OCI-LY3 (cell line): Measurements from ENCODE around the gene ATL1.
A peak's percentile ranks its signal among the peaks of the same experiment; 100 is the strongest.
"Not testable (repeated sequence)": the region's sequence is repeated elsewhere in the genome, so short reads cannot be mapped to it uniquely, and the experiment has no call there.

Source experiments
- H2AFZ ChIP-seq: fragments of 200-600, 300-600 bp; shearing (Covaris generic); 2 replicates; pipeline ENCODE4 v1.6.0; 2014; ENCODE audit warnings: antibody characterized with exemption, low read depth, low read length
- H3K27ac ChIP-seq: fragments of 200-600, 300-600 bp; sonication (generic); 2 replicates; pipeline ENCODE4 v1.5.1; 2014; ENCODE audit warnings: mild to moderate bottlenecking, low read length, moderate library complexity, mixed read lengths
- H3K27me3 ChIP-seq: fragments of 200-600, 300-600 bp; sonication (generic); 2 replicates; pipeline ENCODE4 v1.6.1; 2014; ENCODE audit warnings: low read depth, low read length, mixed read lengths
- H3K36me3 ChIP-seq: fragments of 200-600, 300-600 bp; sonication (generic); replicated peaks from 2 replicates; pipeline ENCODE3; 2014; ENCODE audit warnings: low read depth, low read length, mixed read lengths
- H3K4me1 ChIP-seq: fragments of 300-600, 200-600 bp; sonication (generic); 2 replicates; pipeline ENCODE4 v1.6.1; 2014; ENCODE audit warnings: low read length, mixed read lengths
- H3K4me2 ChIP-seq: fragments of 200-600, 300-600 bp; sonication (generic); 2 replicates; pipeline ENCODE4 v1.6.1; 2014; ENCODE audit warnings: low read length, mixed read lengths
- H3K4me3 ChIP-seq: fragments of 300-600, 200-600 bp; sonication (generic); 2 replicates; pipeline ENCODE4 v1.5.1; 2014; ENCODE audit warnings: antibody characterized with exemption, mild to moderate bottlenecking, low read length, moderate library complexity
- H3K79me2 ChIP-seq: fragments of 300-600, 200-600 bp; shearing (Covaris generic); 2 replicates; pipeline ENCODE4 v1.6.1; 2014; ENCODE audit warnings: mild to moderate bottlenecking, low read length, mixed read lengths
- H3K9ac ChIP-seq: fragments of 300-600, 200-600 bp; shearing (Covaris generic); 2 replicates; pipeline ENCODE4 v1.6.0; 2014; ENCODE audit warnings: mild to moderate bottlenecking, low read length, moderate library complexity
- H3K9me3 ChIP-seq: fragments of 200-600, 300-600 bp; shearing (Covaris generic); 2 replicates; pipeline ENCODE4 v1.6.1; 2014; ENCODE audit warnings: low read length, mixed read lengths; ENCODE audit not compliant: insufficient read depth
- H4K20me1 ChIP-seq: fragments of 200-600, 300-600 bp; sonication (generic); 2 replicates; pipeline ENCODE4 v1.6.1; 2016; ENCODE audit warnings: low read length, mixed read lengths; ENCODE audit not compliant: insufficient read depth
- CTCF ChIP-seq: fragments of 200-600, 300-600 bp; sonication (generic); IDR thresholded peaks from 2 replicates; pipeline ENCODE4 v1.5.1; 2014; ENCODE audit warnings: antibody characterized with exemption, low read length, low read depth
- EZH2phosphoT487 ChIP-seq: fragments of 200-600 bp; shearing (Covaris generic); IDR thresholded peaks from 2 replicates; pipeline ENCODE4 v1.6.1; 2018; ENCODE audit warnings: antibody characterized with exemption, mixed run types, low read depth

The ATL1 gene

DNA sequence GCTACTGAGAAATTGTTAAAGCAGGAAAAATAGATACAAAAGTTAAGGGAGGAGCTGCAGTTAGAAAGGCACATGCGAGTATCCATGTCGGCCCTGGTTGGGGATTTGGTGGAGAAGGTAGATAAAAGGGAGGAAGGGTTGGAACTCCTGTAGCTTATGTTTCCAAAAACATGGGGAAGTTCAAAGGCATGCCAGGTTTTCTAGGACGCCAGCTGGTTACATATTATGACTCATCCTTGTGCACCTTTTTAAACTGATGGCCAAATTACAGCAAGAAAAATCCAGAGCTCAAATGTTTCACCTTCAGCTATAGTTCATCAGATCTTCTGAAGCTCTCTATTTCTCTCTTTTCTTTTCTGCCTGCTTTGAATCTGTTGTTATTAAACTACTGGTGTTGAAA, 14.3 kb upstream of the ATL1 start:
- no peaks in the 10 kb centered on the region for H3K9me3 ChIP-seq
- H3K36me3 ChIP-seq: no peaks in the 10 kb centered on the region

DNA sequence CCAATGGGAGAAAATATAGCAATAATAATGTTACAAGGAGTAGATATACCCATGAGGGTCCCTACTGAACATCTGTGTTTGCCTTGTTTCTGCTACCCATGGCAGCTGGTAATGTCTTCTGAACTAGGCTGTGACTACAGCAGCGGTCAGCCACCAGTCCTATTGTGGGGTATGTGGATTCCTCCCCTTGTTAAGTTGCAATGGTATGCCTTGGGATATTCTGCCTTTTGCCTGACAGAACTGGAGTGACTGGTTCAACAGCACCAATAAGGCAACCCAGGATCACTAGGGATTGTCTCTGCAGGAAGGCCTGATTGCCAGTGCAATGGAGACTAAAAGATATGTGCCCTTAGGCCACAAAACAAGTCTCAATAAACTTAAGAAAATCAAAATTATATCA, 9.7 kb upstream of the ATL1 start:
- Histone ChIP-seq H3K27ac (no peak overlapping the region), H3K27me3 (peaks cover 9% of the 10 kb centered on the region; the same call in 1 of the 2 replicates), H3K9me3 (no peaks in the 10 kb centered on the region), H3K4me3 (no peak overlapping the region), H3K4me1 (no peaks in the 10 kb centered on the region), H3K36me3 (no peaks in the 10 kb centered on the region), H3K79me2 (no peaks in the 10 kb centered on the region), H3K4me2 (no peak overlapping the region), H2AFZ (no peak overlapping the region), H4K20me1 (no peaks in the 10 kb centered on the region), H3K9ac (no peak overlapping the region)
- TF ChIP-seq EZH2phosphoT487 (no peak), CTCF (no peak)

More for the DNA sequence above, 14.3 kb upstream of the ATL1 start:
- Histone ChIP-seq H3K27ac (no peak overlapping the region), H3K4me1 (peaks cover 4% of the 10 kb centered on the region; the same call in 1 of the 2 replicates), H3K4me3 (no peak overlapping the region), H2AFZ (no peak overlapping the region), H3K9ac (no peak overlapping the region), H3K27me3 (no peaks in the 10 kb centered on the region), H4K20me1 (no peaks in the 10 kb centered on the region), H3K4me2 (no peak overlapping the region), H3K79me2 (no peaks in the 10 kb centered on the region)
- no peak for TF ChIP-seq EZH2phosphoT487

GRCh38 chr14:50551877-50552276, 8.1 kb upstream of the ATL1 start:
- no peak for TF ChIP-seq CTCF
- TF ChIP-seq EZH2phosphoT487: no peak
- Histone ChIP-seq H3K4me2 (no peak overlapping the region), H3K4me3 (no peak overlapping the region), H4K20me1 (no peaks in the 10 kb centered on the region), H3K9ac (no peak overlapping the region), H3K36me3 (no peaks in the 10 kb centered on the region), H3K79me2 (no peaks in the 10 kb centered on the region), H3K27ac (no peak overlapping the region), H3K4me1 (no peaks in the 10 kb centered on the region), H3K9me3 (no peaks in the 10 kb centered on the region), H2AFZ (no peak overlapping the region), H3K27me3 (peaks cover 14% of the 10 kb centered on the region)

- not testable (repeated sequence) for H3K79me2 ChIP-seq, H3K27ac ChIP-seq, H4K20me1 ChIP-seq, H3K4me2 ChIP-seq, H3K4me1 ChIP-seq, H3K4me3 ChIP-seq, H3K9ac ChIP-seq, H2AFZ ChIP-seq, H3K36me3 ChIP-seq, H3K9me3 ChIP-seq
- peaks cover 23% of the 10 kb centered on the region for H3K27me3 ChIP-seq
These were observed 7.1 kb upstream of the ATL1 start for GRCh38 chr14:50552796-50553195.

DNA sequence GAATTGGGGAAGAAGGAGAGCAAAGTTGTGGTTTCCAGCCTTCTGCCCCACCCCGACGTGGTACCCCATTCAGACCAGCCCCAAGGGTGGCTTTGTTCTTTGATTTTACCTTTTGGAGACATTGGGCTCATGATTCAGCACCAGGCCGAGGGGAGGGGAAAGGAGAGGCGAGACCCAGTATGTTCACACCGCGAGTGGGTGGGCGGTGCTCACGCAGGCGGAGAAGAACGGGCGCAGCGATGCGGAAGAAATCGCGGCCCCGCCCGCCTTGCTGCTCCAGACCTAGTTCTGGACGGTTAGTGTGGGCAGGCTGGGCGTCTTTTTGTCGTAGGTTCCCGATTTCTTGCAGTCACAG, 963 bp downstream of the ATL1 start:
- Histone ChIP-seq H3K4me2 (peak overlapping the region; percentile 84), H3K27ac (no peak overlapping the region), H3K9ac (peak overlapping the region; percentile 34; the same call in 1 of the 2 replicates), H2AFZ (no peak overlapping the region), H3K27me3 (peaks cover 61% of the 10 kb centered on the region), H3K9me3 (no peaks in the 10 kb centered on the region), H4K20me1 (no peaks in the 10 kb centered on the region), H3K4me3 (peak overlapping the region; percentile 78), H3K79me2 (no peaks in the 10 kb centered on the region), H3K4me1 (peaks cover 7% of the 10 kb centered on the region; the same call in 1 of the 2 replicates), H3K36me3 (no peaks in the 10 kb centered on the region)
- TF ChIP-seq CTCF: no peak
- TF ChIP-seq EZH2phosphoT487: no peak
